Psoas muscle (tissue), 8 donors: ENCODE data around the gene FOXN4. TPM values are rescaled to one million over a fixed set of nuclear protein-coding genes. Genes with fewer than 3 reads are reported as not detected.

Source experiments
- ATAC-seq, 4 donors: fragments of 200-7000 bp; cut with Tn5 transposase; one replicate each; pipeline ENCODE4 v1.9.1; 2020; ENCODE audit warnings: moderate library complexity in 3 of 4, mild to moderate bottlenecking in 2 of 4
- DNase-seq, 2 donors: peaks; one replicate each; pipeline ENCODE4 v3.0.0-alpha.2; 2020
- H3K27ac ChIP-seq: fragments of 200-600 bp; one replicate; pipeline ENCODE4 v1.8.0; 2022
- H3K27me3 ChIP-seq, 3 donors: fragments of 200-600 bp in 1 of 3; one replicate each; pipeline versions ENCODE4 v1.6.1 to v1.8.0; 2013 to 2022; ENCODE audit warnings: low read length in 2 of 3, mild to moderate bottlenecking in 2 of 3, moderate library complexity in 1 of 3; ENCODE audit not compliant: insufficient read depth in 3 of 3
- H3K36me3 ChIP-seq, 2 donors: fragments of 200-600 bp in 1 of 2; one replicate each; pipeline versions ENCODE4 v1.6.1 to v1.8.0; 2013 to 2022; ENCODE audit warnings: low read depth in 1 of 2, mild to moderate bottlenecking in 1 of 2, moderate library complexity in 1 of 2; ENCODE audit not compliant: insufficient read depth in 1 of 2
- H3K4me1 ChIP-seq: fragments of 200-600 bp; one replicate; pipeline ENCODE4 v1.8.0; 2022
- H3K4me3 ChIP-seq: fragments of 200-600 bp; one replicate; pipeline ENCODE4 v1.8.0; 2022; ENCODE audit warnings: mild to moderate bottlenecking
- H3K9me3 ChIP-seq: fragments of 200-600 bp; one replicate; pipeline ENCODE4 v1.8.0; 2022
- CTCF ChIP-seq: fragments of 200-600 bp; IDR thresholded peaks from one replicate; pipeline ENCODE4 v1.8.0; 2022; ENCODE audit warnings: antibody characterized with exemption
- WGBS, 3 donors: extraction: QIAGEN DNeasy Blood & Tissue Kit; methylation state at CpG; one replicate each; pipeline versions ENCODE4 v1.1.6 to v1.1.7; 2013; 5-methylcytosine and 5-hydroxymethylcytosine counted together
- intact Hi-C, 2 donors: fragments of 100-400 bp; cut with DNase I; formaldehyde crosslinking; loops; one replicate each; pipeline versions ENCODE4 v1.11.0 to v1.14.2; 2022
- polyA plus RNA-seq, 3 donors: library from polyadenylated mRNA; stranded (reverse); fragments of 200-250 nt; gene quantifications; one replicate each; pipeline ENCODE4 v1.2.3, GENCODE V29; 2013
- total RNA-seq, 4 donors: library from RNA; stranded (reverse); fragmentation: NEBNext Ultra II Directional in 2 of 4; extraction: Animal tissue kit (Norgen Biotek cat#: 25700) in 2 of 4; gene quantifications; one replicate each; pipeline versions ENCODE4 v1.2.1 to v1.2.4, GENCODE V29; 2021 to 2023
- donor health status: healthy with polysubstance abuse.
- donor health status: DM: no; HTN: no; CAD: no; lungs with moderate emphysema.
- donor health status: Bipolar disorder and iron deficiency.
- donor health status: healthy.
- donor health status: DM: yes; HTN: yes; CAD: no.
- donor health status: DM: no; HTN: no; CAD: no.
- donor health status: DM: no; HTN: no; CAD: no.
- donor health status: DM: yes; HTN: yes; CAD: no.

The FOXN4 gene
- total and polyA plus RNA-seq, 7 donors = 0.01 to 0.03 TPM; not detected in 5

DNA sequence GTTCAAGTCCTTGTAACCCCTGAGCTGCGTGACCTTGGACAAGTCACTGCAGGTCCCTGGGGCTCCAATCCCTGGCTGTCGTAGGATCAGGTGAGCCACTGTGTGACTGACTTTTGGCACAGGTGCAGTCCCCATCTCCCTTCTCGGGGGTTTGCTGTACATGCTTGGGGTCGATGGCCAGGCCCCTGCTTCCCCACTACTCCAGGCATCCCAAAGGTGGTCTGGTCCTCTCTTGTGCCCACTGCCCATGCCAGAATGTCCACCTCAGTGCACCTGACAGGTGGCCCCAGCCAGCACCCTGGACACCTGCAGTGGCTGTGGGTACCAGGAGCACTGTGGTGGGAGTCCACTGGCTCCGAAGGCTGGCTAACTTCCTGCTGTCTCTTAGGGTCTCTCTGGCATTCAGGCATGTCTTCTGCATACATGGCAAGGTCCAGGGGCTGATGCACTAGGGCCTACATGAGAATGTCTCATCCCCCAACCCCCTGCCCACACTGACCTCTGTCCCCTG, 14.7 kb downstream of the FOXN4 start:
- H3K4me3 ChIP-seq = no peak overlapping the region
- peaks cover 0 to 3% (median 0%) of the 10 kb centered on the region in 3 donors for H3K27me3 ChIP-seq
- DNase-seq (no peak), ATAC-seq (no peak)
- no peaks in the 10 kb centered on the region for H3K36me3 ChIP-seq
- intact Hi-C loops = no loop called here
- WGBS, 3 donors = 84 to 89% (median 86%) methylated on average over 5 of the region's 5 CpGs
- peaks cover 4% of the 10 kb centered on the region for H3K4me1 ChIP-seq
- no peaks in the 10 kb centered on the region for H3K9me3 ChIP-seq
- TF ChIP-seq CTCF = no peak
- H3K27ac ChIP-seq = no peak overlapping the region

DNA sequence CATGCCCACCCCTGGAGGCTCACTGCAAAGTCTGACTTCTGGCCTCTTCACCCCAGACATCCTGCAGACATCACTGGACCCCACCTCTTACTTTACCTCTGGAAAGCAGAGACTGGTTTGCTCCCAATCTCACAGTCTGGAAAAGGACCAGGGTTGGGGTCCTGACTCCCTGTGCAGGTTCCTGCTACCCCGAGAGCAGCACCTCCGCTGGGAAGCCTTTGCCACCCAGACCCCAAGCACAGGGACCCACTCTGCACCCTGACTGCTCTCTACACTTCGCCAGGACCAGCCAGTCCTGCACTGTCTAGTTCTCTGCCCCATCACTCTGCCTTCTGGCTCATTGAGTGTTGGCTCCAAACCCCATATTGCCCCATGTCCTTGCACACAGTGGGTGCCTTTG, 16.0 kb downstream of the FOXN4 start:
- Histone ChIP-seq H3K36me3 (no peaks in the 10 kb centered on the region), H3K4me1 (peaks cover 4% of the 10 kb centered on the region), H3K4me3 (no peak overlapping the region), H3K27me3 (peaks cover 0 to 3% (median 0%) of the 10 kb centered on the region in 3 donors), H3K27ac (no peak overlapping the region), H3K9me3 (no peaks in the 10 kb centered on the region)
- DNase-seq (no peak), ATAC-seq (no peak)
- 85 to 90% (median 85%) methylated on average over 3 of the region's 3 CpGs for WGBS, 3 donors
- TF ChIP-seq CTCF = no peak
- intact Hi-C loops = no loop called here

GRCh38 chr12:109292342-109292711, 16.8 kb downstream of the FOXN4 start:
- H3K27ac ChIP-seq = no peak overlapping the region
- H3K9me3 ChIP-seq = no peaks in the 10 kb centered on the region
- intact Hi-C loops = no loop called here
- H3K27me3 ChIP-seq = peaks cover 0 to 3% (median 0%) of the 10 kb centered on the region in 3 donors
- H3K4me1 ChIP-seq = peaks cover 4% of the 10 kb centered on the region
- 80 to 89% (median 86%) methylated on average over 5 of the region's 5 CpGs for WGBS, 3 donors
- DNase-seq (no peak), ATAC-seq (peak in 1 of 4 donors; percentile 5)
- TF ChIP-seq CTCF = no peak
- no peaks in the 10 kb centered on the region for H3K36me3 ChIP-seq
- H3K4me3 ChIP-seq = no peak overlapping the region

GRCh38 chr12:109291521-109292341, 17.4 kb downstream of the FOXN4 start:
- Histone ChIP-seq H3K4me3 (peak overlapping the region; percentile 55), H3K4me1 (peaks cover 4% of the 10 kb centered on the region), H3K36me3 (no peaks in the 10 kb centered on the region), H3K27ac (no peak overlapping the region), H3K27me3 (peaks cover 0 to 3% (median 0%) of the 10 kb centered on the region in 3 donors), H3K9me3 (no peaks in the 10 kb centered on the region)
- intact Hi-C loops = no loop called here
- DNase-seq (peak in 1 of 2 donors; percentile 70), ATAC-seq (peak; percentile 49 to 81 (median 56))
- no peak for TF ChIP-seq CTCF
- 6 to 9% (median 6%) methylated on average over 31 of the region's 31 CpGs for WGBS, 3 donors
